ENCODE data around the gene NOS3. TPM values are rescaled to one million over a fixed set of nuclear protein-coding genes. Genes with fewer than 3 reads are reported as not detected.

Gene NOS3
- total and polyA plus RNA-seq, 9 of the 15 experiments (the other 6 are each of a cell fraction or from before 2014, with no cell fraction given), result 1.1 to 121 (median 23.6) TPM

GRCh38 chr7:151008511-151009323 is 17.9 kb downstream of the NOS3 start (continued):
- TF ChIP-seq HNRNPH1 (optimal IDR thresholded peaks at IDR 0.05; ENCODE audit: low read depth, low read length), result no peak
- peak; percentile 84 for TF ChIP-seq RNF2 (IDR thresholded peaks at IDR 0.05)
- TF ChIP-seq HDAC8 (tag; IDR thresholded peaks at IDR 0.05), result no peak
- peak; percentile 94 for TF ChIP-seq TOE1 (IDR thresholded peaks at IDR 0.05; ENCODE audit: borderline replicate concordance)
- peak; percentile 95; the same call in 1 of the 2 replicates for TF ChIP-seq TOE1 (CRISPR knock-in tag; IDR thresholded peaks at IDR 0.05; ENCODE audit: borderline replicate concordance, low read depth)
- no peak for TF ChIP-seq TAL1 (IDR thresholded peaks at IDR 0.05)
- no peak for TF ChIP-seq CREBBP (IDR thresholded peaks at IDR 0.05; ENCODE audit: low read depth, low read length)
- TF ChIP-seq ZNF175 (CRISPR knock-in tag; IDR thresholded peaks at IDR 0.05; ENCODE audit: low read depth), result no peak
- TF ChIP-seq HMGN3 (IDR thresholded peaks at IDR 0.05; ENCODE audit: borderline replicate concordance, extremely low read depth, insufficient read length, low read depth, low read length), result peak; percentile 98
- no peak for TF ChIP-seq SLC30A9 (CRISPR knock-in tag; IDR thresholded peaks at IDR 0.05)
- no peak for TF ChIP-seq PYGO2 (tag; IDR thresholded peaks at IDR 0.05)
- peak; percentile 79 for TF ChIP-seq POLR2B (IDR thresholded peaks at IDR 0.05; ENCODE audit: low read depth, partially characterized antibody)
- TF ChIP-seq ZNF408 (CRISPR knock-in tag; IDR thresholded peaks at IDR 0.05; ENCODE audit: low read depth), result no peak
- peak; percentile 95 for TF ChIP-seq SMARCB1 (IDR thresholded peaks at IDR 0.05; ENCODE audit: insufficient read length, low read depth)
- TF ChIP-seq C11orf30 (IDR thresholded peaks at IDR 0.05; ENCODE audit: low read depth), result peak; percentile 82
- TF ChIP-seq RB1 (IDR thresholded peaks at IDR 0.05; ENCODE audit: low read depth), result peak; percentile 98
- TF ChIP-seq TBL1XR1 (IDR thresholded peaks at IDR 0.05; ENCODE audit: low read length in 2 of 2), result peak; percentile 50 to 59; a peak in 1 of 4 replicates
- peak; percentile 87 for TF ChIP-seq NR2C2 (CRISPR knock-in tag; IDR thresholded peaks at IDR 0.05)
- TF ChIP-seq NR2C2 (tag; IDR thresholded peaks at IDR 0.05), result peak; percentile 73
- no peak for TF ChIP-seq ZFP36 (IDR thresholded peaks at IDR 0.05; ENCODE audit: low read depth, low read length, partially characterized antibody)
- no peak for TF ChIP-seq RBM39 (optimal IDR thresholded peaks at IDR 0.05; ENCODE audit: low read depth, low read length)
- no peak for TF ChIP-seq CEBPG (CRISPR knock-in tag; IDR thresholded peaks at IDR 0.05)
- no peak for TF ChIP-seq CEBPG (tag; conservative IDR thresholded peaks at IDR 0.05 in 1 of 2, IDR thresholded peaks at IDR 0.05 in 1 of 2)

Measured in K562 (cell line).